Left renal pelvis (tissue), 4 donors: ENCODE data around the gene TRAP1. TPM values are rescaled to one million over a fixed set of nuclear protein-coding genes. Genes with fewer than 3 reads are reported as not detected.
"Not testable (repeated sequence)": the region's sequence is repeated elsewhere in the genome, so short reads cannot be mapped to it uniquely, and the experiment has no call there.

Source experiments
- DNase-seq, 4 donors: peaks; one replicate each; pipeline ENCODE4 v3.0.0-alpha.2; 2013; ENCODE audit warnings: low read depth in 4 of 4, low spot score in 3 of 4
- polyA plus RNA-seq, 4 donors: library from polyadenylated mRNA; unstranded; fragments of 120-200 nt; gene quantifications; one replicate each; pipeline ENCODE4 v1.2.1, GENCODE V29; 2013; ENCODE audit not compliant: insufficient read length in 4 of 4

The TRAP1 gene
- polyA plus RNA-seq, 4 donors, result 67.3 to 113 (median 98.8) TPM

DNA sequence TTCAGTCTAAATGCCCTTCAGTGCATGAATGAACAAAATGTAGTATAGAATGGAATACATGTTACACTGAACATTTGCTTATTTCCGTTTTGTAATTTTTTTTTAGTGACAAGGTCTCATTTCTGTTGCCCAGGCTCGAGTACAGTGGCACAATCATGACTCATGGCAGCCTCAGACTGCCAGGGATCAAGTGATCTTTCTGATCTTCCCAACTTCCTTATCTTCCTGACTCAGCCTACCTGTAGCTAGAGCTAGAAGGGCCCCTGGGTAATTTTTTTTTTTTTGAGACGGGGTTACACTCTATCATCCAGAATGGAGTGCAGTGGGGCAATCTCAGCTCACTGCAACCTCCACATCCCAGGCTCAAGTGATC is 98.6 kb downstream of the TRAP1 start:
- DNase-seq, result no peak

DNA sequence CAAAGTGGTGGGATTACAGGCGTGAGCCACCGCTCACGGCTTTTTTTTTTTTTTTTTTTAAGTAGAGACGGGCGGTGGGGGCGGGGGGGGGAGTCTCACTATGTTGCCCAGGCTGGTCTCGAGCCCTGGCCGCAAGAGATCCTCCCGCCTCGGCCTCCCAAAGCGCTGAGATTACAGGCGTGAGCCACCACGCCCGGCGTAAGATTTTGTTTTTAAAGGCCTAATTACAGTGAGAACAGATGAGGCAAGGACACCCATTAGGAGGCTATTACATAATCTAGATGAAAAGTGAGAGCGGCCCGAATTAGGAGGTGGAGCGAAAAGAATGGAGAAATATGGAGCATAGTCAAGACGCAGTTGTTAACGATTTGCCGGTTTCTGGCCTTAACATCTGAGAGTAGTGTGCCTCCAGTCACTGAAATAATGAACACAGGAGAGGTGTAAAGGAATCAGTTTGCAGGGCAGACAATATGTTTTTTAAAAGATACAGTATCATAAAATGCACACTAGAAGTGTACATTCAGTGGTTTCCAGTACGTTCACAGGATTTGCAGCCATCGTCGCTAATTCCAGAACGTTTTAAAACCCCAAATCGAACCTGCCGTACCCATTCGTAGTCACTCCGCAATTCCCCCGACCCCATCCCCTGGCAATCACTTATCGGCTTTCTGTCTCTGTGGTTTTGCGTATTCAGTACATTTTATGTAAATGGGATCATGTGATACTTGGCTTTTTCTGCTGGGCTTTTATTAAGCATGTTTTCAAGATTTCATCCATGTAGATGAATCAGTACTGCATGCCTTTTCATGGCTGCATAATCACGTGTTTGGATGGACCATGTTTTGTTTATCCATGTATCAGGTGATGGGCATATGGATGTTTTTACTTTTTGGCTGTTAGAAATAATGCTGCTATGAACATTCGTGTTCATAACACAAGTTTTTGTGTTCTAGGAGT is 104.5 kb downstream of the TRAP1 start:
- no peak for DNase-seq

DNA sequence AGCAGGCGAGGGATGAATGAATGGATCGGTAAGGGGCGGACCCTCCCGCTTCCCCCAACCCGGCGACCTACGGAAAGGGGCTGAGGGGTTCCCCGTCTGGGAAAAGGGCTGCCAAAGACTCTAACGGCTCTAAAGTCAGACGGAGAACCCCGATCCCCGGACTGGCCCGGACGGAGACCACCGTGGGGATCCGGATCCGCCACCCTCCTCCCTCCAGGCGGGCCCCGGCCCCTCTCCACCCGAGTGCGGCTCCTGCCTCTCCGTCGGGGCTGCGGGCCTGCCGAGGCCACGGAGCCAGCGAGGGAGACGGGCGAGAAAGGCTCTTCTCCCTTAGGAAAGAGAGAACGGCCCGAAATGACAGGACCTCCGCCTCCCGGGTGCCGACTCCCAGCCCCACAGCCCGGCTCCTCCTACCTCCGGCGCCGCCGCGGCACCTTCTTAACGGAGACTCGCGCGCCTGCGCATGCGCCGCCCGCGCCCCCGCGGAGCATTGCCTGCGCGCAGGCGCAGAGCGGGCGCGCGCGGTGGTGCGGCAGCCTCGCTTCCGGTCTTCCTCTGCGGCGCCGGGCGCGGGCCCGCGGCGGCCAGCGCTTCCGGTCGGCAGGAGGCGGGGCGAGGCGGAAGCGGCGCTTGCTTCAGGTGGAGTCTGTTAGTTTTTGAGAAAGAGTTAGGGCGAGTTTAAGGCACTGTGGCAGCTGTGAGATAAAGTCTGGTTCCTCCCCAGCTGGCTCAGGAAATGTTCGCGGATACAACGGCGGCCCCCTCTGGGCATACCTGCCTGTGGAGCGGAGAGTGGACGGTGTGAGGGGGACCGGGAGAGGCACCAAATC is 106.0 kb downstream of the TRAP1 start, which contains the start of gene SLX4:
TSS of gene SLX4 (minus strand) at position 461 of the 830 bp plus-strand sequence. CDS start 2,642 bp downstream, outside the sequence.
- DNase-seq, result peak; percentile 79 to 95 (median 90)

DNA sequence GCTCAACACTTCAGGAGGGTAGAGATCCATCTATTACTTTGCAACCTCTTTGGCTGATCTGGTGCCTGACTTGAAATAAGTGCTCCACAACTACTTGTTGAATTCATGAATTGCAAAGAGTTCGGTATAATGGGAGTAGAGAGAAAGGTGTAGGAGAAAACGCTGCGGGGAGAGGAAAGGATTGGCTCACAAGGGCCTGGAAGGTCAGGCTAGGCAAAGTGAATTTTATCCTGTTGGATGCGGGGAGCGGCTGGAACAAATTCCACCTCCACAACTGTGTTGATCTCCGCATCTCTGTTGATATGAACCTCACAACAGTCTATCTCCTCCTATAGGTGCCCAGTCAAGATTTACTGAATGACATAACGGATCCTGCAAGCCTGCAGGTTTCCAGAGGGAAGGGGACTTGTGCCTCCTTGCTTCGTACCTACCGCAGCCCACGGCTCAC is 106.6 kb downstream of the TRAP1 start:
- DNase-seq, result no peak

DNA sequence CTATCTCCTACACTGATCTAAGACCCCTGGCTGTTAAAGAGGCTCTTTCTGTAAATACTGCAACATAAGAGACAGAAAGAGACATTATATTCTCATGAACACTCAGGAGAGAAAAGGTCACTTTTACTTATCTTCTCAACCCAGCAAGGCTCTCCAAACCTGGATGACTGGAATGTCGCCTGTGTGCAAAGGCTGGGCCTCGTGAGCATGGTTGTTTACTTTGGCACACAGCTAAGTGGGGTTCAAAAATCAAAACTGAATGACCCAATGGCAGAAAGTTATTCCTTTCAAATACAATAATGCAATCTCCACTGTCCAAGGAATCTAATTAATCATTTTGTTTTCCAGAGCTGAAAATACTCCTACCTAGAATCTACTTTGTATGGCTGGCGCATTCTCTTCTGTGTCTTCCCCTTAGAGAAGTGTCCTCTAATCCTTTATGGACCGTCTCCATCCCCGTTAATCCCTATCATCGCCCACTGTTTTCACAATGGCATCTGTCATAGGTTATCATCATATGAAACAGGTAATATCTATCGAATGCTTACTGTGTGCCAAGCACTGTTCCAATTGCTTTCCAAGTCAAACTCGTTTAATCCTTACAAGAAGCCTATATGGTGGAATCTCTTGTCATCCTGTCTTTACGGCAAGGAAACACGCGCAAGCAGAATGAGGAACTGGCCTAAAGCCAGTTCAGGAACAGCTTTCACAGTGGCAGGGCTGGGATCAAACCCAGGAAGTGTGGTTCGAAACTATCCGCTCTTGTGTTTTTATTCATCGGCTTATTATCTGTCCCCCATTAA is 107.2 kb downstream of the TRAP1 start:
- DNase-seq, result no peak

DNA sequence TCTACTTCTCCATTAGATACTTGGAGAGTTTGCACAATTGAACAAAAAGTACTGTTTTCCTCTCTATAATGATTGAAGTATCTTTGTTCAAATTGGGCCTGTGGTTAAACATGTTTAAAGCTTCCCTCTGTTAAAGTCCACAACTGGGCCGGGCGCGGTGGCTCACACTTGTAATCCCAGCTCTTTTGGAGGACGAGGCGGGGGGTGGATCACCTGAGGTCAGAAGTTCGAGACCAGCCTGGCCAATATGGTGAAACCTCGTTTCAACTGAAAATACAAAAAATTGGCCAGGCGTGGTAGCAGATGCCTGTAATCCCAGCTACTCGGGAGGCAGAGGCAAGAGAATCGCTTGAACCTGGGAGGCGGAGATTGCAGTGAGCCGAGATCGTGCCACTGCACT is 108.3 kb downstream of the TRAP1 start:
- DNase-seq, result not testable (repeated sequence)

DNA sequence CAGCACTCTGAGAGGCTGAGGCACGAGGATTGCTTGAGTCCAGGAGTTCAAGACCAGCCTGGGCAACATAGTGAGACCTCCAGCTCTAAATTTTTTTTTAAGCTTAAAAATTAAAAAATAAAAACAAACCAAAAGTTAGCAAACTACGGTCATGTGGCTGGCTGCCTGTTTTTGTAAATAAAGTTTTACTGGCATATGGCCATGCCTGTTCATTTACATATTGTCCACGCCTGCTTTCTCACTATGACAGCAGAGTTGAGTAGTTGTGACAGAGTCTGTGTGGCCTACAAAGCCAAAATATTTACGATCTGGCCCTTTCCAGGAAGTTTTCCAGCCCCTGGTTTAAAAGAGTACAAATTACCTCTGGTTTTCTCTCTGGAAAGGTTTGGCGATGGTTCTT is 109.3 kb downstream of the TRAP1 start:
- no peak for DNase-seq

Other genes with a start within 250 kb of the TRAP1 start
- not detected for gene C16orf90, start 222.0 kb downstream of the TRAP1 start, polyA plus RNA-seq
- 10 to 100 TPM; 47.0 to 65.6 (median 57.6) TPM for gene CLUAP1, start 216.5 kb downstream of the TRAP1 start, polyA plus RNA-seq
- 1 to 10 TPM; 1.3 to 2.3 (median 1.7) TPM for gene NLRC3, start 140.1 kb downstream of the TRAP1 start, polyA plus RNA-seq
- gene SLX4, start 105.9 kb downstream of the TRAP1 start, polyA plus RNA-seq, result 1 to 10 TPM; 4.1 to 7.1 (median 5.4) TPM
- 10 to 100 TPM; 19.0 to 42.8 (median 26.1) TPM for gene DNASE1, start 62.8 kb downstream of the TRAP1 start, polyA plus RNA-seq
- 10 to 100 TPM; 70.0 to 94.1 (median 84.9) TPM for gene CREBBP, start 163.2 kb upstream of the TRAP1 start, polyA plus RNA-seq